CD8-positive, alpha-beta memory T cell (primary cell): ENCODE measurements around the gene POU2F3. TPM values are rescaled to one million over a fixed set of nuclear protein-coding genes. Genes with fewer than 3 reads are reported as not detected.
"Not testable (repeated sequence)": the region's sequence is repeated elsewhere in the genome, so short reads cannot be mapped to it uniquely, and the experiment has no call there.

Experiments
- CTCF ChIA-PET: fragments of 350-600 bp; sonication (Branson Sonifier 250); formaldehyde crosslinking; loops from one replicate; lab custom pipeline; 2021; ENCODE audit warnings: antibody characterized with exemption; lab: Charles Lee
- POLR2A ChIA-PET: fragments of 350-600 bp; sonication (Branson Sonifier 250); formaldehyde crosslinking; loops from one replicate; lab custom pipeline; 2021; ENCODE audit warnings: antibody characterized with exemption; lab: Charles Lee
- DNase-seq, 5 donors: peaks; one replicate each; pipeline versions ENCODE4 v3.0.0 to v3.0.0-alpha.2; 2020 to 2022; ENCODE audit warnings: mixed read lengths in 1 of 5
- H3K27ac ChIP-seq: one replicate; pipeline ENCODE4 v1.7.0; 2013; ENCODE audit warnings: low read depth, mild to moderate bottlenecking, low read length, moderate library complexity
- H3K27me3 ChIP-seq: 2 replicates; pipeline ENCODE4 v1.7.0; 2013; ENCODE audit warnings: low read length, mild to moderate bottlenecking; ENCODE audit not compliant: insufficient read depth, poor library complexity, severe bottlenecking
- H3K36me3 ChIP-seq: 2 replicates; pipeline ENCODE4 v1.7.0; 2013; ENCODE audit warnings: mild to moderate bottlenecking, low read length, moderate library complexity; ENCODE audit not compliant: insufficient read depth
- H3K4me1 ChIP-seq: 2 replicates; pipeline ENCODE4 v1.7.0; 2013; ENCODE audit warnings: mild to moderate bottlenecking, low read length, moderate library complexity; ENCODE audit not compliant: insufficient read depth
- H3K4me3 ChIP-seq: 2 replicates; pipeline ENCODE4 v1.7.0; 2013; ENCODE audit warnings: mild to moderate bottlenecking, low read length
- H3K9me3 ChIP-seq: 2 replicates; pipeline ENCODE4 v1.7.0; 2013; ENCODE audit warnings: mild to moderate bottlenecking, low read length
- H3K27ac Mint-ChIP-seq, 8 donors: one replicate each; pipeline ENCODE4 v1.8.0; 2020 to 2021; ENCODE audit warnings: mixed read lengths in 8 of 8, mild to moderate bottlenecking in 6 of 8, inconsistent platforms in 3 of 8, moderate library complexity in 3 of 8
- H3K27me3 Mint-ChIP-seq, 2 donors: one replicate each; pipeline ENCODE4 v1.8.0; 2020 to 2021; ENCODE audit warnings: mixed read lengths in 2 of 2, mild to moderate bottlenecking in 1 of 2, moderate library complexity in 1 of 2
- H3K36me3 Mint-ChIP-seq, 3 donors: one replicate each; pipeline ENCODE4 v1.8.0; 2020 to 2021; ENCODE audit warnings: mixed read lengths in 3 of 3, inconsistent platforms in 1 of 3, mild to moderate bottlenecking in 1 of 3
- H3K4me1 Mint-ChIP-seq, 3 donors: one replicate each; pipeline ENCODE4 v1.8.0; 2020 to 2021; ENCODE audit warnings: mixed read lengths in 3 of 3, inconsistent platforms in 1 of 3, mild to moderate bottlenecking in 1 of 3
- H3K4me3 Mint-ChIP-seq, 7 donors: one replicate each; pipeline ENCODE4 v1.8.0; 2020 to 2021; ENCODE audit warnings: mixed read lengths in 7 of 7, mild to moderate bottlenecking in 6 of 7, moderate library complexity in 4 of 7, inconsistent platforms in 2 of 7
- H3K9me3 Mint-ChIP-seq, 5 donors: one replicate each; pipeline ENCODE4 v1.8.0; 2020 to 2022; ENCODE audit warnings: mixed read lengths in 5 of 5, mild to moderate bottlenecking in 3 of 5, moderate library complexity in 2 of 5, inconsistent platforms in 1 of 5
- polyA plus RNA-seq: library from polyadenylated mRNA; unstranded; fragments of 300-500 nt; fragmentation: Illumina TruSeq; gene quantifications from one replicate; pipeline ENCODE4 v1.2.3, GENCODE V29; 2021
- total RNA-seq, 2 experiments: library from RNA; stranded (reverse); gene quantifications; one replicate each; pipeline ENCODE4 v1.2.3, GENCODE V29; 2021

POU2F3 gene
- total and polyA plus RNA-seq, 3 experiments from 2014 or later: not detected

GRCh38 chr11:120273956-120274355 lies 34.0 kb downstream of the POU2F3 start:
- H3K27me3 Mint-ChIP-seq, H3K27ac ChIP-seq, H3K9me3 ChIP-seq, H3K27me3 ChIP-seq, H3K9me3 Mint-ChIP-seq, POLR2A ChIA-PET, DNase-seq, H3K36me3 Mint-ChIP-seq, H3K27ac Mint-ChIP-seq, H3K4me3 ChIP-seq, H3K4me1 Mint-ChIP-seq, H3K4me3 Mint-ChIP-seq, H3K36me3 ChIP-seq, H3K4me1 ChIP-seq: not testable (repeated sequence)
- CTCF ChIA-PET: interaction anchor here (1.7 kb wide), 1 partner anchor 9 kb away, joined by 5 read pairs; no protein-coding TSS in a partner anchor

- H3K36me3 Mint-ChIP-seq: no peaks in the 10 kb centered on the region
- no peaks in the 10 kb centered on the region for H3K9me3 Mint-ChIP-seq
- POLR2A ChIA-PET: no interaction called here
These were observed 39.6 kb downstream of the POU2F3 start for GRCh38 chr11:120279502-120279901.

GRCh38 chr11:120280600-120281051 lies 40.7 kb downstream of the POU2F3 start:
- Histone ChIP-seq H3K4me1 (no peaks in the 10 kb centered on the region), H3K4me3 (no peak overlapping the region), H3K9me3 (no peaks in the 10 kb centered on the region), H3K36me3 (no peaks in the 10 kb centered on the region), H3K27me3 (no peaks in the 10 kb centered on the region), H3K27ac (no peak overlapping the region)
- H3K4me3 Mint-ChIP-seq: no peak overlapping the region
- H3K9me3 Mint-ChIP-seq: no peaks in the 10 kb centered on the region
- CTCF ChIA-PET: interaction anchor here (1.0 to 1.2 kb wide), 2 partner anchors 23 to 55 kb away, joined by 3 to 4 read pairs; no protein-coding TSS in a partner anchor
- no peaks in the 10 kb centered on the region for H3K4me1 Mint-ChIP-seq
- POLR2A ChIA-PET: no interaction called here
- H3K36me3 Mint-ChIP-seq: no peaks in the 10 kb centered on the region
- H3K27ac Mint-ChIP-seq: no peak overlapping the region
- peaks cover 0 to 8% of the 10 kb centered on the region in 2 donors for H3K27me3 Mint-ChIP-seq
- DNase-seq: no peak

More at GRCh38 chr11:120279502-120279901, 39.6 kb downstream of the POU2F3 start:
- Mint-ChIP-seq H3K27ac (no peak overlapping the region), H3K4me1 (no peaks in the 10 kb centered on the region), H3K4me3 (no peak overlapping the region), H3K27me3 (peaks cover 0 to 8% of the 10 kb centered on the region in 2 donors)
- CTCF ChIA-PET: no interaction called here
- Histone ChIP-seq H3K27ac (no peak overlapping the region), H3K4me1 (no peaks in the 10 kb centered on the region), H3K9me3 (no peaks in the 10 kb centered on the region), H3K4me3 (no peak overlapping the region), H3K27me3 (no peaks in the 10 kb centered on the region), H3K36me3 (no peaks in the 10 kb centered on the region)
- no peak for DNase-seq

- Mint-ChIP-seq H3K4me3 (no peak overlapping the region), H3K9me3 (no peaks in the 10 kb centered on the region), H3K4me1 (no peaks in the 10 kb centered on the region), H3K36me3 (no peaks in the 10 kb centered on the region), H3K27me3 (peaks cover 0 to 9% of the 10 kb centered on the region in 2 donors), H3K27ac (no peak overlapping the region)
- no peaks in the 10 kb centered on the region for H3K9me3 ChIP-seq
- DNase-seq: no peak
- ChIA-PET POLR2A (no interaction called here), CTCF (interaction anchor here (1.2 kb wide), 1 partner anchor 22 kb away, joined by 4 read pairs; no protein-coding TSS in a partner anchor)
- no peak overlapping the region for H3K27ac ChIP-seq
- no peaks in the 10 kb centered on the region for H3K27me3 ChIP-seq
- no peak overlapping the region for H3K4me3 ChIP-seq
- H3K36me3 ChIP-seq: no peaks in the 10 kb centered on the region
- no peaks in the 10 kb centered on the region for H3K4me1 ChIP-seq
These were observed 41.3 kb downstream of the POU2F3 start for GRCh38 chr11:120281143-120281795.

- no peaks in the 10 kb centered on the region for H3K4me1 ChIP-seq
- Mint-ChIP-seq H3K4me3 (no peak overlapping the region), H3K4me1 (no peaks in the 10 kb centered on the region), H3K9me3 (no peaks in the 10 kb centered on the region), H3K27me3 (peaks cover 7 to 9% of the 10 kb centered on the region in 2 donors), H3K36me3 (no peaks in the 10 kb centered on the region), H3K27ac (no peak overlapping the region)
- DNase-seq: no peak
- ChIA-PET CTCF (interaction anchor here (1.6 kb wide), 1 partner anchor 11 kb away, joined by 3 read pairs; no protein-coding TSS in a partner anchor), POLR2A (no interaction called here)
- no peaks in the 10 kb centered on the region for H3K9me3 ChIP-seq
- H3K27me3 ChIP-seq: no peaks in the 10 kb centered on the region
- no peak overlapping the region for H3K27ac ChIP-seq
- H3K4me3 ChIP-seq: no peak overlapping the region
- H3K36me3 ChIP-seq: no peaks in the 10 kb centered on the region
These were observed 43.2 kb downstream of the POU2F3 start for GRCh38 chr11:120283124-120283523.

GRCh38 chr11:120284272-120284671 lies 44.3 kb downstream of the POU2F3 start:
- Histone ChIP-seq H3K4me3 (no peak overlapping the region), H3K4me1 (no peaks in the 10 kb centered on the region), H3K36me3 (no peaks in the 10 kb centered on the region), H3K27me3 (no peaks in the 10 kb centered on the region), H3K9me3 (no peaks in the 10 kb centered on the region), H3K27ac (no peak overlapping the region)
- Mint-ChIP-seq H3K27me3 (peaks cover 9 to 12% of the 10 kb centered on the region in 2 donors), H3K4me1 (no peaks in the 10 kb centered on the region), H3K27ac (no peak overlapping the region), H3K9me3 (no peaks in the 10 kb centered on the region), H3K36me3 (no peaks in the 10 kb centered on the region), H3K4me3 (no peak overlapping the region)
- ChIA-PET CTCF (no interaction called here), POLR2A (no interaction called here)
- DNase-seq: no peak

GRCh38 chr11:120285256-120285655 lies 45.3 kb downstream of the POU2F3 start:
- Histone ChIP-seq H3K27me3 (no peaks in the 10 kb centered on the region), H3K36me3 (no peaks in the 10 kb centered on the region), H3K27ac (no peak overlapping the region), H3K9me3 (no peaks in the 10 kb centered on the region), H3K4me3 (no peak overlapping the region), H3K4me1 (no peaks in the 10 kb centered on the region)
- no peaks in the 10 kb centered on the region for H3K36me3 Mint-ChIP-seq
- H3K27me3 Mint-ChIP-seq: peaks cover 9 to 19% of the 10 kb centered on the region in 2 donors
- ChIA-PET POLR2A (no interaction called here), CTCF (no interaction called here)
- peaks cover 0 to 2% (median 0%) of the 10 kb centered on the region in 3 donors for H3K4me1 Mint-ChIP-seq
- H3K27ac Mint-ChIP-seq: no peak overlapping the region
- H3K9me3 Mint-ChIP-seq: no peaks in the 10 kb centered on the region
- H3K4me3 Mint-ChIP-seq: no peak overlapping the region
- no peak for DNase-seq

GRCh38 chr11:120288021-120288420 lies 48.1 kb downstream of the POU2F3 start:
- no peak for DNase-seq
- Histone ChIP-seq H3K9me3 (no peaks in the 10 kb centered on the region), H3K4me3 (no peak overlapping the region), H3K27ac (no peak overlapping the region), H3K27me3 (no peaks in the 10 kb centered on the region), H3K36me3 (no peaks in the 10 kb centered on the region), H3K4me1 (no peaks in the 10 kb centered on the region)
- H3K27me3 Mint-ChIP-seq: peaks cover 9 to 37% of the 10 kb centered on the region in 2 donors
- H3K4me3 Mint-ChIP-seq: no peak overlapping the region
- no peak overlapping the region for H3K27ac Mint-ChIP-seq
- H3K4me1 Mint-ChIP-seq: peaks cover 0 to 2% (median 0%) of the 10 kb centered on the region in 3 donors
- ChIA-PET POLR2A (no interaction called here), CTCF (interaction anchor here (2.4 kb wide), 1 partner anchor 15 kb away, joined by 9 read pairs; no protein-coding TSS in a partner anchor)
- H3K36me3 Mint-ChIP-seq: no peaks in the 10 kb centered on the region
- H3K9me3 Mint-ChIP-seq: no peaks in the 10 kb centered on the region
